ENCODE data around the gene CDK19.

- TF ChIP-seq CREB1 (IDR thresholded peaks at IDR 0.05) (no peak), CREB1 (CRISPR knock-in tag; IDR thresholded peaks at IDR 0.05) (no peak), IRF2 (CRISPR knock-in tag; IDR thresholded peaks at IDR 0.05) (no peak), FOXK2 (IDR thresholded peaks at IDR 0.05) (no peak), MYC (CRISPR knock-in tag; IDR thresholded peaks at IDR 0.05; ENCODE audit: borderline replicate concordance) (no peak), ATF1 (CRISPR knock-in tag; IDR thresholded peaks at IDR 0.05) (no peak), SNAPC2 (CRISPR knock-in tag; IDR thresholded peaks at IDR 0.05) (no peak), TCF7L2 (IDR thresholded peaks at IDR 0.05; ENCODE audit: low read depth, low read length) (no peak), IRF9 (CRISPR knock-in tag; IDR thresholded peaks at IDR 0.05; ENCODE audit: borderline replicate concordance) (no peak), TCF12 (IDR thresholded peaks at IDR 0.05) (no peak), TCF12 (CRISPR knock-in tag; IDR thresholded peaks at IDR 0.05) (no peak), EZH2 (conservative IDR thresholded peaks at IDR 0.05; ENCODE audit: low read depth, low read length) (no peak), EP300 (IDR thresholded peaks at IDR 0.05; ENCODE audit: low read depth in 2 of 2, low read length in 2 of 2) (no peak), EP300 (CRISPR knock-in tag; IDR thresholded peaks at IDR 0.05; ENCODE audit: borderline replicate concordance) (no peak)
Measured at GRCh38 chr6:110710115-110710514, 105.2 kb downstream of the CDK19 start.

Data from HepG2 (cell line).